ENCODE measurements around the gene TRAPPC3. TPM values are rescaled to one million over a fixed set of nuclear protein-coding genes. Genes with fewer than 3 reads are reported as not detected.

The TRAPPC3 gene
- total RNA-seq, 1 donor from 2014 or later: 68.5 TPM

DNA sequence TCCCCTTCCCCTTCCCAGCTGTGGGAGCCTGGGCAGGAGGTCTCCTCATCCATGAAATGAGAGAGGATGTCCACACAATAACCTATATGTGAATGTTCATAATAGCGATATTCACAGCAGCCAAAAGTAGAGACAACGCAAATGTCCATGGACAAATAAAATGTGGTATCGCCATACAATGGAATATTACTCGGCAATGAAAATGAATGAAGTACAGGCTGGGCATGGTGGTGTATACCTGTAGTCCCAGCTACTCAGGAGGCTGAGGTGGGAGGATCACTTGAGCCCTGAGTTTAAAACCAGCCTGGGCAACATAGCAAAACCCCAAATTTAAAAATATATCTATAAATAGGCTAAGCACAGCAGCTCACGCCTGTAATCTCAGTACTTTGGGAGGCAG is 47.7 kb downstream of the TRAPPC3 start:
- H3K36me3 Mint-ChIP-seq: peaks cover 1% of the 10 kb centered on the region

DNA sequence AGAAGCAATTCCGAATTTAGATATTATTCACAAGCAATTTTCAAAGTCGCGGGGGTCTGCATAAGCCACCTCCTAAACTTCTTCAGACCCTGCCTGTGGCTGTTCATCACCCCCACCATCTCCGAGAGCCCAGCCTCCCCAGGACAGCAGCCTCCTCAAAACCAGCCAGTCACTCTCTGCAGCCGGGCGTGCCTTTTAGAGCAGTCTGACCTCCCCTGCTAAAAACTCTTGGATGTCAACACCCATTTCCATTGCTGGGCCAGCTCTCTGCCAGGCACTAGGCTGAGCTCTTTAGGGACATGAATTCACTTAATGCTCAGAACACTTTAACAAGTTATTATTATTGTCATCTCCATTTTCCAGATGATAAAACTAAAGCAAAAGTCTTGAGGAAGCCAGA is 48.9 kb downstream of the TRAPPC3 start:
- Mint-ChIP-seq H3K9me3 (no peaks in the 10 kb centered on the region), H3K36me3 (peaks cover 1% of the 10 kb centered on the region), H3K4me3 (no peak overlapping the region), H3K4me1 (peaks cover 6% of the 10 kb centered on the region), H3K27ac (no peak overlapping the region), H3K27me3 (ENCODE audit: low read depth) (no peaks in the 10 kb centered on the region)
- TF ChIP-seq, protein P1, sequence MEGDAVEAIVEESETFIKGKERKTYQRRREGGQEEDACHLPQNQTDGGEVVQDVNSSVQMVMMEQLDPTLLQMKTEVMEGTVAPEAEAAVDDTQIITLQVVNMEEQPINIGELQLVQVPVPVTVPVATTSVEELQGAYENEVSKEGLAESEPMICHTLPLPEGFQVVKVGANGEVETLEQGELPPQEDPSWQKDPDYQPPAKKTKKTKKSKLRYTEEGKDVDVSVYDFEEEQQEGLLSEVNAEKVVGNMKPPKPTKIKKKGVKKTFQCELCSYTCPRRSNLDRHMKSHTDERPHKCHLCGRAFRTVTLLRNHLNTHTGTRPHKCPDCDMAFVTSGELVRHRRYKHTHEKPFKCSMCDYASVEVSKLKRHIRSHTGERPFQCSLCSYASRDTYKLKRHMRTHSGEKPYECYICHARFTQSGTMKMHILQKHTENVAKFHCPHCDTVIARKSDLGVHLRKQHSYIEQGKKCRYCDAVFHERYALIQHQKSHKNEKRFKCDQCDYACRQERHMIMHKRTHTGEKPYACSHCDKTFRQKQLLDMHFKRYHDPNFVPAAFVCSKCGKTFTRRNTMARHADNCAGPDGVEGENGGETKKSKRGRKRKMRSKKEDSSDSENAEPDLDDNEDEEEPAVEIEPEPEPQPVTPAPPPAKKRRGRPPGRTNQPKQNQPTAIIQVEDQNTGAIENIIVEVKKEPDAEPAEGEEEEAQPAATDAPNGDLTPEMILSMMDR (IDR thresholded peaks at IDR 0.05; ENCODE audit: unreplicated experiment): no peak
- no peak for DNase-seq (ENCODE audit: low spot score in 2 of 2, unreplicated experiment in 2 of 2)

More for the DNA sequence above, 47.7 kb downstream of the TRAPPC3 start:
- TF ChIP-seq, protein P1 (IDR thresholded peaks at IDR 0.05; ENCODE audit: unreplicated experiment): no peak
- no peak overlapping the region for H3K27ac Mint-ChIP-seq
- H3K27me3 Mint-ChIP-seq (ENCODE audit: low read depth): no peaks in the 10 kb centered on the region
- DNase-seq (ENCODE audit: low spot score in 2 of 2, unreplicated experiment in 2 of 2): no peak
- peaks cover 6% of the 10 kb centered on the region for H3K4me1 Mint-ChIP-seq
- no peaks in the 10 kb centered on the region for H3K9me3 Mint-ChIP-seq
- H3K4me3 Mint-ChIP-seq: no peak overlapping the region

DNA sequence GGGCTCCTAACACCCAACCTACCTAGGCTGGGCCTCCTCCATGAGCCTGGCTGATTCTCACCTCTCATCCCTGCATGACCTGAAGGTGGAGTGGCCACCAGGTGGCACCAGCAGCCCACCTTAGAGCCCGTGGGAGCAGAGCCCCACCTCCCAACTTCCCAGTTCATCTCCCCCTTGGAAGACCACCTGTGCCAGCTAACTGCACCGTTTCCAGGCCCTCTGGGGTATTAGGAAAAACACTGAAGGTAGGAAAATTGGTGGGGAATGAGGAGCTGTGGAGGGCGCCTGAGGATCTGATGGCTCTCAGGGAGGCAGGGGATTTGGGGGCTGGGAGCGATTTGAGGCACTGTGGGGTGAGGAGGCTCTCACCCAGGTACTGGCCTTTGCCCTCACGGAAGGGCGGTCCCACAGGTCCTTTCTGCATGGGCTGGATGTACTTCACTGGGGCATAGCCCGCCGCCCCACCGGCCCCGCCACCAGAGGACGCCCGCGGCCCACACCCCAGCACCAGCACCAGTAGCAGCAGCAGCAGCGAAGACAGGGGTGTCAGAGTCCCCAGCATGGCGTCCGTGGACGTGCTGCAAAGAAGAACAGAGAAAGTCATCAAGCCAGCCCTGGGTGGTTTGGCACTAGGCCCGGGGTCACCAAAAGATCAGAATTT is 49.5 kb downstream of the TRAPPC3 start:
- H3K36me3 Mint-ChIP-seq: peaks cover 1% of the 10 kb centered on the region

DNA sequence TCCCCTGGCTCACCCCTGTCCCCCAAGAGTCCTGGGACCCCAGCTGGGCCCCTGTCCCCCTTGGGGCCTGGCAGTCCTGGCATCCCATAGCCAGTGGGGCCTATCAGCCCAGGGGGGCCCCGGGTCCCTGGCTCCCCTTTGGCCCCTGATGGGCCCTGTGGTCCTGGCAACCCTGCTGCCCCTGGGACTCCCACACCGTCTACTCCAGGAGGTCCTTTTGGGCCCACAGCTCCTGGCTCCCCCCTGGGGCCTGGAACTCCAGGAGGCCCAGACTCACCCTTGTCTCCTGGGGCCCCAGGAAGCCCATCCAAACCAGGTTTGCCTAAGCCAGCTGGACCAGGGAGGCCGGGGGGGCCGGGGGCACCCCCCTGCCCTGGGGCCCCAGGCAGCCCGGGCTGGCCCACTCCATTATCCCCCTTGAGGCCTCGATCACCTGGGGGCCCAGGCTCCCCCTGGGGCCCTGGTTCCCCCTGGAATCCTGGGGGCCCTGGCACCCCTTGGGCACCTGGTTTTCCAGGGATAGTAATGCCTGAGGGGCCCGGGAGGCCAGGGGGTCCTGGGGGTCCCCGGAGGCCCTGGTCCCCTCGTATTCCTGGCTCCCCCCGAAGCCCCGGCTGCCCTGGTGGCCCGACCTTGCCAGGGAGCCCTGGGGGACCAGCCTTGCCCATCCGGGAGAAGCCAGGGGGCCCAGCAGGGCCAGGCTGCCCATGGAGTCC is 50.5 kb downstream of the TRAPPC3 start:
- Mint-ChIP-seq H3K27ac (no peak overlapping the region), H3K36me3 (peaks cover 1% of the 10 kb centered on the region), H3K4me1 (peaks cover 6% of the 10 kb centered on the region), H3K9me3 (no peaks in the 10 kb centered on the region), H3K27me3 (ENCODE audit: low read depth) (no peaks in the 10 kb centered on the region), H3K4me3 (no peak overlapping the region)
- TF ChIP-seq, protein P1 (IDR thresholded peaks at IDR 0.05; ENCODE audit: unreplicated experiment): no peak
- no peak for DNase-seq (ENCODE audit: low spot score in 2 of 2, unreplicated experiment in 2 of 2)

More for the DNA sequence above, 49.5 kb downstream of the TRAPPC3 start:
- peaks cover 6% of the 10 kb centered on the region for H3K4me1 Mint-ChIP-seq
- TF ChIP-seq, protein P1 (IDR thresholded peaks at IDR 0.05; ENCODE audit: unreplicated experiment): peak; percentile 81
- no peaks in the 10 kb centered on the region for H3K9me3 Mint-ChIP-seq
- no peaks in the 10 kb centered on the region for H3K27me3 Mint-ChIP-seq (ENCODE audit: low read depth)
- no peak overlapping the region for H3K4me3 Mint-ChIP-seq
- peak; percentile 67 to 88 for DNase-seq (ENCODE audit: low spot score in 2 of 2, unreplicated experiment in 2 of 2)
- no peak overlapping the region for H3K27ac Mint-ChIP-seq

DNA sequence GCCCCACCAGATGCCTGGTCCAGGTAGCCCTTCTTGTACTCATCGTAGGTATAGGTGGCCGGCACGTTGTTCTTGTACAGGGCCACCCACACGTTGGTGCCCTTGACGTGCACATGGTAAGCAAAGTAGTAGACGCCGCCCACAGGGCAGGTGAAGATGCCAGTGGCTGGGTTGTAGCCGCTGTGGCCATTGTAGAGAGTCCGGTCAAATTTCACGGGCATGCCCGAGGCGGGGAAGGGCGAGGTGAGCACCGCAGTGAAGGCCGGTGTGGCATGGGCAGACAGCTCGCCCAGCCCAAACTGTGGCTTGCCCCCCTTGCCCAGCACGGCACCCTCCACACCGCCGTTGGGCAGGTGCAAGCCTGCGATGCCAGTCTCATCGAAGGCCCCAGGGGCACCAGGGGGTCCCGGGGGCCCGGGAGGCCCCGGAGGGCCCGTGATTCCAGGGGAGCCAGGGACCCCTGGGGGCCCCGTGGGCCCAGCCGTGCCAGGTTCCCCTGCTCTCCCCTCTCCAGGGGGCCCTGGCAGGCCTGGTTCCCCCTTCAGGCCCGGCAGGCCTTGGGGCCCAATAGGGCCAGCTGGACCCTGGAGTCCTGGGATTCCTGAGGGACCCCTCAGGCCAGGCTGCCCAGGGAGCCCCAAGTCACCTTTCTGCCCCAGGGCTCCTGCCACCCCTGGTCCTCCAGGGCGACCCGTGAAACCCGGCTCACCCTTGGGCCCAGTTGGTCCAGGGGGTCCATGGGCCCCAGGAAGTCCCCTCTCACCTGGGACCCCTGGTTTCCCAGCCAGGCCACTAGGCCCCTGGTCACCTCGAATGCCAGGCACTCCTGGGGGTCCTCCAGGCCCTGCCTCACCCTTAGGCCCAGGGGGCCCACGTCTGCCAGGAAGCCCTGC is 51.3 kb downstream of the TRAPPC3 start:
- peaks cover 4% of the 10 kb centered on the region for H3K36me3 Mint-ChIP-seq
- no peaks in the 10 kb centered on the region for H3K27me3 Mint-ChIP-seq (ENCODE audit: low read depth)
- DNase-seq (ENCODE audit: low spot score in 2 of 2, unreplicated experiment in 2 of 2): no peak
- H3K27ac Mint-ChIP-seq: no peak overlapping the region
- TF ChIP-seq, protein P1 (IDR thresholded peaks at IDR 0.05; ENCODE audit: unreplicated experiment): no peak
- H3K9me3 Mint-ChIP-seq: no peaks in the 10 kb centered on the region
- no peak overlapping the region for H3K4me3 Mint-ChIP-seq
- peaks cover 6% of the 10 kb centered on the region for H3K4me1 Mint-ChIP-seq
